HUDEP-2 (cell line): ENCODE data around the gene CDC42BPG.

Experiments
- DNase-seq, 76 experiments: peaks; one replicate each; lab custom pipeline; 2025; ENCODE audit not compliant: unreplicated experiment in 76 of 76; lab: John Stamatoyannopoulos, UW

Gene CDC42BPG, protein sequence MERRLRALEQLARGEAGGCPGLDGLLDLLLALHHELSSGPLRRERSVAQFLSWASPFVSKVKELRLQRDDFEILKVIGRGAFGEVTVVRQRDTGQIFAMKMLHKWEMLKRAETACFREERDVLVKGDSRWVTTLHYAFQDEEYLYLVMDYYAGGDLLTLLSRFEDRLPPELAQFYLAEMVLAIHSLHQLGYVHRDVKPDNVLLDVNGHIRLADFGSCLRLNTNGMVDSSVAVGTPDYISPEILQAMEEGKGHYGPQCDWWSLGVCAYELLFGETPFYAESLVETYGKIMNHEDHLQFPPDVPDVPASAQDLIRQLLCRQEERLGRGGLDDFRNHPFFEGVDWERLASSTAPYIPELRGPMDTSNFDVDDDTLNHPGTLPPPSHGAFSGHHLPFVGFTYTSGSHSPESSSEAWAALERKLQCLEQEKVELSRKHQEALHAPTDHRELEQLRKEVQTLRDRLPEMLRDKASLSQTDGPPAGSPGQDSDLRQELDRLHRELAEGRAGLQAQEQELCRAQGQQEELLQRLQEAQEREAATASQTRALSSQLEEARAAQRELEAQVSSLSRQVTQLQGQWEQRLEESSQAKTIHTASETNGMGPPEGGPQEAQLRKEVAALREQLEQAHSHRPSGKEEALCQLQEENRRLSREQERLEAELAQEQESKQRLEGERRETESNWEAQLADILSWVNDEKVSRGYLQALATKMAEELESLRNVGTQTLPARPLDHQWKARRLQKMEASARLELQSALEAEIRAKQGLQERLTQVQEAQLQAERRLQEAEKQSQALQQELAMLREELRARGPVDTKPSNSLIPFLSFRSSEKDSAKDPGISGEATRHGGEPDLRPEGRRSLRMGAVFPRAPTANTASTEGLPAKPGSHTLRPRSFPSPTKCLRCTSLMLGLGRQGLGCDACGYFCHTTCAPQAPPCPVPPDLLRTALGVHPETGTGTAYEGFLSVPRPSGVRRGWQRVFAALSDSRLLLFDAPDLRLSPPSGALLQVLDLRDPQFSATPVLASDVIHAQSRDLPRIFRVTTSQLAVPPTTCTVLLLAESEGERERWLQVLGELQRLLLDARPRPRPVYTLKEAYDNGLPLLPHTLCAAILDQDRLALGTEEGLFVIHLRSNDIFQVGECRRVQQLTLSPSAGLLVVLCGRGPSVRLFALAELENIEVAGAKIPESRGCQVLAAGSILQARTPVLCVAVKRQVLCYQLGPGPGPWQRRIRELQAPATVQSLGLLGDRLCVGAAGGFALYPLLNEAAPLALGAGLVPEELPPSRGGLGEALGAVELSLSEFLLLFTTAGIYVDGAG (N-terminal part only)

DNA sequence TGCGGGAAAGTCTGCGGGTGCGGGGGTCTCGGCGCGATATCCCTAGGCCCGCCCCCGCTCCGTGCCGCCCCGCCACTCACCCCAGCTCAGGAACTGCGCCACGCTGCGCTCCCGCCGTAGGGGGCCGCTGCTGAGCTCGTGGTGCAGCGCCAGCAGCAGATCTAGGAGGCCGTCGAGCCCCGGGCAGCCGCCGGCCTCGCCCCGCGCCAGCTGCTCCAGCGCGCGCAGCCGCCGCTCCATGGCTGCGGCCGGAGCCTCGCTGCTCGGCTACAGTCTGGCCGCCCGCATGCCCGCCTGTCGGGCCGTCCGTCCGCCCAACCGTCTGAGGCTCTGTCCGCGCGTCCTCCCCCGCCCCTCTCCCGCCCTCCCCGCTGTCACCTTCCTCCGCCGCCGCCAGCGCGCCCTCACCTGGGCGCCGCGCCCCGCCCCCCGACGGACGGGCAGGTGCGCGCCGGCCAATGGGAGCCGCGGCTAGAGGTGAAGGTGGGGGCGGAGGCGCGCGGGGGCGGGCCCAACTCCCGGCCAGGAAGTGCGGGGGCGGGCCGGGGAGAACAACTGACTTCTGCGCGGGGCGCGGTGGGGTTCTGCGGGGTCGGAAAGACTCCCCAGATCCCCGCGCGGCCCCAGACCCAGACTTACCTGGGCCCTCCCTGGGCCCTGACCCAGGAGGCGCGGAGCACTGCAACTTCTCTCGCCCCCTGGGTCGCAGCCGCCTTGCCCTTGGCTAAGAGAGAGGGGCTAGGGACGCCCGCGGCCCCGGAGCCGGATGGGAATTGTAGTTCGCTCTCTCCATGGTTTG is at the start of gene CDC42BPG:
Gene CDC42BPG (minus strand): TSS at position 324 of the 799 bp plus-strand sequence. CDS start 84 bp downstream, at position 240.
- peak in 56 of 76 experiments; percentile 2 to 71 (median 42) for DNase-seq

DNA sequence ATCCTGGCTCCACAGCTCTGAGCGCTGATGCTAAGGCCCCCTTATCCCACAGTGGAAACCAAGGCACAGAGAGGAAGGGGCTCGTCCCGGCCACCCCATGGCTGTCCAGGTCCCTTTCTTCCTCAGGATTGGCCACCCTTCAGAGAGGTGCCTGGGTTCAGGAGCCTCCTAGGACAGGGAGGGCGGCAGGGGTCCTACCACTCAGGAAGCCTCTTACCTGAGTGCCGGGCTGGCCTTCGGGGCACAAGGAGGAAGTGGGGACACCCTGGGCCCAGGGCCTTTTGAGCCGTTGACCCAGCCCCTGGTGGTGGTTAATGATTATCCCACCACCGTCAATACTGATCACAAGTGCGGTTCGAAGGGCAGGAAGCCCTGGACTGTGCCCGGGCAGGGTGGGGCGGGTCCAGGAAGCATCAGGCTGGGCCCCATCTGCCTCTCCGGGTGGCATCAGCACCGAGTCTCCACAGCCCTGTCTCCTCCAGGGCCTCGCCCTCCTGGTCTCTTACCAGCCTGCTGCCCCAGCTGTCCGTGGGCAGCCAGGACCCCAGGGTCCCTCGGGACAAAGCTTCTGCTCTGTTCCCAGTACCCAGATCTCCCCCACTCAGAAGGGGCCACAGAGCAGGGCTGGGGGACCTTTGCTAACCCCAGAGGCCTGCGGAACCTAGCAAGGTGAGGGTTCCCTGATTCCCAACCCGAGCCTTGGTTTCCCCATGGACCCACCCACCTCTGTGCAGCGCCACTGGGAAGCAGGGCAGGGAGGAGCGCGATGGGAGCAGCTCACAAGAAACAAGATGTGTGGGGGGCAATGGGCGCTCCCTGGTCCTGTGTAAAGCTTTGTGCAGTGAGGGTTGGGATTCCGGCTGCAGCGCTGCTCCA is 49.0 kb upstream of the CDC42BPG start:
- peak in 1 of 76 experiments; percentile 9 for DNase-seq

DNA sequence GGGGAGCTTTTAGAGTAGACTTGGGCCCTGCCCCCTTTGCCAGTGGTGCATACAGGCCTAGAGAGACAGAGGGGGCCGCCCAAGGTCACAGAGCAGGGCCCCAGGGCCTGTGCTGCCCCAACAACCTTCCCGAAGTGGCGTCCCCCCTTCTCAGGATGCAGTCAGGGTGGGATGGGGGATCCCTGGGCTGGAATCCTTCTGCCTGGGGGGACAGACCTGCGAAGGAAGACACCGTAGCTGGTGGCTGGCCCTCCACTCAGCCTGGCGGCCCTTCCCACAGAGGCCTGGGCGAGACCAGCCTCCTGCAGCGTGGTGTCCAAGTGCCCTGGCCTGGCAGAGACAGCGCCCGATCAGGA is 48.4 kb upstream of the CDC42BPG start:
- DNase-seq: no peak

GRCh38 chr11:64892411-64892831 is 48.0 kb upstream of the CDC42BPG start:
- DNase-seq: no peak

GRCh38 chr11:64891880-64892279 is 47.4 kb upstream of the CDC42BPG start:
- no peak for DNase-seq

- no peak for DNase-seq
Observed at GRCh38 chr11:64891215-64891848, 46.9 kb upstream of the CDC42BPG start.

DNA sequence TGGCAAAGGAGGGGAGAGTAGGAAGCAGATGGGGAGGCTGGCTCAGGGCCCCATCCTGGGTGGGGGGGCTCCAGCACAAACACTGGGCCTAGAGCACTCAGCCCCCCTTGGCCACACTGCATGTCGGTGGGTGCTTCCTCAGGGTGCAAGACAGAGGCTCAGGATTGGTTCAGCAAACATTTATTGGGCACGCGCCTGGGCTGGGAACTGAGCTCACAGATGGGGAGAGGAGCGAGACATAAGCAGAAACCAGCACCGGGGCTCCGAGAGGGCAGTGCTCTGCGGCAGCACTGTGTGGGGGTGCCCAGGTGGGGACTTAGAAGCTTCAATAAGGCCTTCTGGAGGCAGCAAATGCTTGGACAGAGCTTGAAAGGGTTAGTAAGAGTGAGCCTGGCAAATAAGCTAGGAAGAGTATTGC is 46.1 kb upstream of the CDC42BPG start:
- DNase-seq: no peak

GRCh38 chr11:64888729-64889511 is 44.5 kb upstream of the CDC42BPG start:
- DNase-seq: peak in 75 of 76 experiments; percentile 84 to 99 (median 94)

DNA sequence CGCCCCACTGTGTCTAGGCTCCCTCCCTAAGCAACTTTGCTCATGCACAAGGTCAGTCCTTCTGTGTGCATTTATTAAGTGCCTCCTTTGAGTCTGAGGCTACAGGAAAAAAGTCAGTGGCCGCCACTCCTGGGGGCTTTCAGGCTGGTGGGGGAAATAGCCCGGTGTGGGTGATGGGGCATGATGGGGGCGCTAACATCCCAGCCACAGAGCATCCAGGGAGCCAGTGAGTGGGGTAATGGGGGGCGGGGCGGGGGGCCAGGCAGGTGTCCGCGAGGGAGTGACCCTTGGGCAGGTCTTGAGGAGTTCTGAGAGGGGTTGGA is 43.9 kb upstream of the CDC42BPG start:
- no peak for DNase-seq

DNA sequence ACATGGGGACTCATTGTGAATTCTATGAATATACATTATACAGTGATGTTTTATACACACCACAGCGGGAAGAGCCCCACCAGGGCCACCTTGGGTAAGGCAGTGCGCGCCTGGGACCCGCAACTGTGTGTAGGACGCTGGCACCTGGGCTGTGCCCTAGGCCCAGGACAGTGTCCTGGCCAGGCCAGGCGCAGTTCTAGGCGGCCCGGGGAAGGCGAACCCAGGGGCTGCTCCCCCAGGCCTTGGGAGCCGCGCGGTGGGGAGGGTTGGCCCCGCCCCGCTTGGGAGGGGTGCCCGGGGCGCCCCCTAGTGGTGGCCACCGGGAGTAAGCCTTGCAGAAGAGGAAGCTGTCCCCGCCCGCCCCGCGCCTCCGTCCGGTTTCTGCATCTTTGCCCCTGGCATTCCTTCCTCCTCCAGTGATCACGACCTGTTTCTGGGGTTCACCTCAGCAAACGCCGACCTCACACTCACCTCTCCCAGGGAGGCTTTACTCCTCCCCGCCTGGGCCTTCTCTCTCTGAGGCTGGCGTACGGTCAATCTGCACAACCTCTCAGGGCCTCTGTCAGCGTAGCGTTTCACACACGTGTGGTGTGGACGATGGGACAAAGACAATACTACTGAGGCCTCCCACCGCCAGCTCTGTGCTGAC is 43.4 kb upstream of the CDC42BPG start:
- peak in 70 of 76 experiments; percentile 21 to 89 (median 74) for DNase-seq

DNA sequence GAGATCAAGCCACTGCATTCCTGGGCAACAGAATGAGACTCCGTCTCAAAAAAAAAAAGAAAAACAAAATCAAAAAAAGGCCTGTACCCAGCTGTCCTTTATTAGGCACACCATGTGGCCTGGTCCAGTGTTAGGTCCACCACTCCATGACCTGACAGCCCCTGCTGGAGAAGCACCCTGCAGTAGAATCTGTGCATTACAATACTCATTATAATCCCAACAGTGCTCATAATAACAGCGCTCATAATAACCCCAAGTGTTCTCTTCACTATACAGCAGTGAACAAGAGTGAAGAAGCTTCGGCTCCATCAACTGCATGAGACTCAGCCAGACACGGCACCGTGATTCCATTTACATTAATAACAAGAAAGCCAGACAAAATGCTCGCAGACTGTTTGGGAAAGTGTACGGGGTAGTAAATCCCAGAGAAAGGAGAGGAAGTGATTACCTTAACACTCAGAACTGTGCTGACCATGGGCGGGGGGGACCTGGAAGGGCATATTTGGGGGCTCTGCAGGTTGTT is 42.8 kb upstream of the CDC42BPG start:
- DNase-seq: no peak

DNA sequence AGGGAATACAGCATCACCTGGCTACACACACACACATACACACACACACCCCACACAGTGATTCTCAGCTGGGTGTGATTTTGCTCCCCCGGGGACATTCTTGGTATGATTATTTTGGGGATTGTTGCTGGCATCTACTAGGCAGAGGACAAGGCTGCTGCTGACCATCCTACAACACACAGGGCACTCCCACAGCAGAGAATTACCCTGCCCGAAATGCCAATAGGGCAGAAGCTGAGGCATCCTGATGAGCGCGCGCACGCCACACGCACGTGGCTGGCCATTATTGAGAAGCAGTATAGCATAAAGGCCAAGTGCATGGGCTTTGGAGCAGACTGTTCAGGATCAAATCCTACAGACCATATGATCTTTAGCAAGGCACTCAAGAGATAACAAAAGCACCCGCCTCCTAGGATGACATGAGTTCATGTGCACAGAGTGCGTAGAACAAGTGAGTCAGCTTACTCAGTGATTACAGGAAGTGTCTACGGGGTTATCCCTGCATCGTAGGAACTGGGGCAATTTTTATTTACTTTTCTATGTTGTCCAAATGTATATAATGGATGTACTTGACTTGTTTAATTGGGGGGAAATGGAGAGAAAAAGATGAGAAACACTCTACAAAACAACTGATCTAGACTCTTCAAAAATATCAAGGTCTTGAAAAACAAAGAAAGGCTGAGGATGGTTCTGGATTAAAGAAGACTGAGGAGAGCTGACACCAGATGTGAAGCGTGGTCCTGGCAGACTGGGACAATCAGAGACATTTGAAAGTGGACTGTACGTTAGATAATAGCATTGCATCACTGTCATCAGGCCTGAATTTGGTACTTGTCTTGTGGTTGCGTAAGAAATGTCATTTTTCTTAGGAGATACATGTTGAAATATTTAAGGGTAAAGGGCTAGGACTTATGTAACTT is 41.2 kb upstream of the CDC42BPG start:
- peak in 71 of 76 experiments; percentile 22 to 89 (median 68) for DNase-seq

GRCh38 chr11:64884019-64884418 is 39.6 kb upstream of the CDC42BPG start:
- DNase-seq: no peak

DNA sequence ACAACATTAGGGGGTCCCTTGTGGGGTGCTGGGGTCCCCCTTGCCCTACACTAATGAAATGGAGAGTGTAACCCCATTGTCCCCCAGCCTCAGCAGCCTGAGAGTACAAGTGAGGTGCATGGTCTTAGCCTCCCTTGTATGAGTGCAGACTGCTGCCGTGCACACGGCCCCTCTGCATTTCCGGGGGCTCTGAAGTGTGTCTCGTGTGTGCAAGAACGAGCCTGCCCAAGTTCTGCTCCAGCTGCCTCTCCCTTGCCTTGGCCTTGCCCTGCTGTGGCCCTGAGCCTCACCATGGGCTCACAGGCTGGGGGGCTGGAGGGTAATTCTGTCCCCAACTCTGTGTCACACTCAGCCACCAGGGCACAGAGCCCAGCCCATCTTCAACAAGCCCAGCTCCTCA is 39.1 kb upstream of the CDC42BPG start:
- DNase-seq: no peak

- DNase-seq: no peak
Observed at GRCh38 chr11:64882243-64882642, 37.8 kb upstream of the CDC42BPG start.

DNA sequence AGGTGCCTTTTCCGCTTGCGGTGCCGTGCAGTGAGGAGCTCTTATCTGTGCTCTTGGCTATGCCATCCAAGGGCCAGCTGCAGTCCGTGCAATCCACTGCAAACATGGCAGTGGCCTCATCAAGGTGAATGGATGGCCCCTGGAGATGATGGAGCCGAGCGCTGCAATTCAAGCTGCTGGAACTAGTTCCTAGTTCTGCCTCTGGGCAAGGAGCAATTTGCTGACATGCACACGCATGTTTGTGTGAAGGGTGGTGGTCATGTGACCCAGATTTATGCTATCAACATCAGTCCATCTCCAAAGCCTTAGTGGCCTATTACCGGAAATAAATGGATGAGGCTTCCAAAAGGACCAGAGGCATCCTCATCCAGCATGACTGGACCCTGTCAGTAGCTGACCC is 37.0 kb upstream of the CDC42BPG start:
- no peak for DNase-seq
